ENCODE measurements around the gene MACROD2. TPM values are rescaled to one million over a fixed set of nuclear protein-coding genes. Genes with fewer than 3 reads are reported as not detected.

Gene MACROD2
- total and polyA plus RNA-seq, 2 of the 4 experiments (the other 2 are of a cell fraction), result not detected

DNA sequence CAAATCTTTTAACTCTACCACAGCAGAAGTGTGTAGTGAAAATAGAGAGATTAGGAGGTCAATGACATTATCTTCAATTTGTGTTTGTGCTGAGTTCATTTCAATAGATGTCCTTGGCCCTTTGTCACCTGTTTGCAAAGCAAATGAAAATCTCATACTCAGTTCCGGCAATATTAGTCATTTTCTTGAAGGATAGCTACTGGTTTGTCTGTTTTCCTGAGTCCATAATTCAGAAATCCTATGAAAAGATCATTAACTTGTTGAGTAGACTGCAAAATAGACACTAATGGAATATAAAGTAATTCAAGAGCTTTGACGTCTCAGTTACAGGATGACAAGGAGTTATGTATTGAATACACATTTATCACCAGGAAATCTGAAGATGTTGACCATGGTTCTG is 1163.2 kb downstream of the MACROD2 start:
- Histone ChIP-seq H3K4ac (ENCODE audit: low read depth, low read length) (no peak overlapping the region), H3K18ac (ENCODE audit: low read depth, low read length) (no peak overlapping the region), H2BK5ac (ENCODE audit: low read depth, low read length, poor library complexity, severe bottlenecking) (no peak overlapping the region), H4K20me1 (ENCODE audit: insufficient read depth, low read length) (no peaks in the 10 kb centered on the region), H3K56ac (ENCODE audit: extremely low read depth, insufficient read depth, low read length) (no peak overlapping the region), H3K4me1 (ENCODE audit: control insufficient read depth, insufficient read depth, low read length) (no peaks in the 10 kb centered on the region), H2BK20ac (ENCODE audit: low read depth, low read length) (no peak overlapping the region), H2AFZ (replicated peaks; ENCODE audit: low read length, poor library complexity) (no peak overlapping the region), H4K91ac (ENCODE audit: insufficient read depth, low read depth, low read length) (no peak overlapping the region), H2BK15ac (ENCODE audit: low read depth, low read length) (no peak overlapping the region), H3K36me3 (ENCODE audit: control insufficient read depth, insufficient read depth, low read length) (no peaks in the 10 kb centered on the region), H3K9me3 (ENCODE audit: control insufficient read depth, insufficient read depth, low read length) (peaks cover 2% of the 10 kb centered on the region; the same call in 1 of the 2 replicates), H3K14ac (replicated peaks; ENCODE audit: low read depth, low read length) (no peak overlapping the region), H2BK120ac (ENCODE audit: low read depth, low read length) (no peak overlapping the region), H3K9me1 (ENCODE audit: insufficient read depth, low read length) (no peaks in the 10 kb centered on the region), H3K4me2 (ENCODE audit: low read depth, low read length) (no peak overlapping the region), H3K23ac (ENCODE audit: low read depth, low read length) (no peak overlapping the region), H3K27me3 (ENCODE audit: control insufficient read depth, insufficient read depth, low read length) (no peaks in the 10 kb centered on the region), H2AK9ac (replicated peaks; ENCODE audit: low read depth, low read length, poor library complexity) (no peak overlapping the region), H4K5ac (ENCODE audit: low read depth, low read length) (no peak overlapping the region), H4K8ac (ENCODE audit: low read depth in 2 of 2, low read length in 2 of 2) (no peak overlapping the region), H2AK5ac (ENCODE audit: low read depth, low read length) (no peak overlapping the region), H3K27ac (ENCODE audit: insufficient read depth, low read length) (no peak overlapping the region), H3K4me3 (ENCODE audit: insufficient read depth, low read depth, low read length) (no peak overlapping the region), H3K9ac (ENCODE audit: low read depth, low read length) (no peak overlapping the region), H3K79me1 (ENCODE audit: low read depth in 1 of 2, low read length in 2 of 2) (no peaks in the 10 kb centered on the region)
- no peak for DNase-seq
- in situ Hi-C loops (cut with MboI; ENCODE audit: low sequenced_read_pairs), result no loop called here
- no peak for TF ChIP-seq RAD21 (IDR thresholded peaks at IDR 0.05; ENCODE audit: low read length)
- TF ChIP-seq, protein P1, sequence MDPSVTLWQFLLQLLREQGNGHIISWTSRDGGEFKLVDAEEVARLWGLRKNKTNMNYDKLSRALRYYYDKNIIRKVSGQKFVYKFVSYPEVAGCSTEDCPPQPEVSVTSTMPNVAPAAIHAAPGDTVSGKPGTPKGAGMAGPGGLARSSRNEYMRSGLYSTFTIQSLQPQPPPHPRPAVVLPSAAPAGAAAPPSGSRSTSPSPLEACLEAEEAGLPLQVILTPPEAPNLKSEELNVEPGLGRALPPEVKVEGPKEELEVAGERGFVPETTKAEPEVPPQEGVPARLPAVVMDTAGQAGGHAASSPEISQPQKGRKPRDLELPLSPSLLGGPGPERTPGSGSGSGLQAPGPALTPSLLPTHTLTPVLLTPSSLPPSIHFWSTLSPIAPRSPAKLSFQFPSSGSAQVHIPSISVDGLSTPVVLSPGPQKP (IDR thresholded peaks at IDR 0.05; ENCODE audit: borderline replicate concordance, low read depth, low read length), result no peak
- TF ChIP-seq NFE2L2 (IDR thresholded peaks at IDR 0.05; ENCODE audit: low read depth, low read length), result no peak
- no peak for TF ChIP-seq MAFK (IDR thresholded peaks at IDR 0.05; ENCODE audit: low read depth, low read length)
- no peak for TF ChIP-seq MAZ (IDR thresholded peaks at IDR 0.05; ENCODE audit: borderline replicate concordance, low read depth, low read length)
- TF ChIP-seq RFX5 (IDR thresholded peaks at IDR 0.05; ENCODE audit: low read depth, low read length), result no peak
- no TSS peak for BruUV-seq (replicated peaks)
- CTCF ChIA-PET, result no interaction called here
- dilution Hi-C loops (cut with HindIII; ENCODE audit: low sequenced_read_pairs, unreplicated experiment), result no loop called here
- POLR2A ChIA-PET (ENCODE audit: unreplicated experiment), result no interaction called here
- no CpG with 5 or more reads among the region's 2 CpGs for WGBS, 2 experiments (ENCODE audit: extremely low coverage in 2 of 2, insufficient read length in 1 of 2)
- intact Hi-C loops (cut with micrococcal nuclease), result no loop called here
- no peak for ATAC-seq (ENCODE audit: low read depth)

All from IMR-90 (cell line).